ENCODE results near the gene RABEPK.

GRCh38 chr9:125280945-125281344, 80.6 kb downstream of the RABEPK start:
- TF ChIP-seq EZH2 (IDR thresholded peaks at IDR 0.05; ENCODE audit: insufficient read depth, poor library complexity, severe bottlenecking) (no peak), EZH2phosphoT487 (IDR thresholded peaks at IDR 0.05; ENCODE audit: insufficient read depth, low read depth) (no peak)
